Measurements from ENCODE around the gene RHCG.

The RHCG gene

DNA sequence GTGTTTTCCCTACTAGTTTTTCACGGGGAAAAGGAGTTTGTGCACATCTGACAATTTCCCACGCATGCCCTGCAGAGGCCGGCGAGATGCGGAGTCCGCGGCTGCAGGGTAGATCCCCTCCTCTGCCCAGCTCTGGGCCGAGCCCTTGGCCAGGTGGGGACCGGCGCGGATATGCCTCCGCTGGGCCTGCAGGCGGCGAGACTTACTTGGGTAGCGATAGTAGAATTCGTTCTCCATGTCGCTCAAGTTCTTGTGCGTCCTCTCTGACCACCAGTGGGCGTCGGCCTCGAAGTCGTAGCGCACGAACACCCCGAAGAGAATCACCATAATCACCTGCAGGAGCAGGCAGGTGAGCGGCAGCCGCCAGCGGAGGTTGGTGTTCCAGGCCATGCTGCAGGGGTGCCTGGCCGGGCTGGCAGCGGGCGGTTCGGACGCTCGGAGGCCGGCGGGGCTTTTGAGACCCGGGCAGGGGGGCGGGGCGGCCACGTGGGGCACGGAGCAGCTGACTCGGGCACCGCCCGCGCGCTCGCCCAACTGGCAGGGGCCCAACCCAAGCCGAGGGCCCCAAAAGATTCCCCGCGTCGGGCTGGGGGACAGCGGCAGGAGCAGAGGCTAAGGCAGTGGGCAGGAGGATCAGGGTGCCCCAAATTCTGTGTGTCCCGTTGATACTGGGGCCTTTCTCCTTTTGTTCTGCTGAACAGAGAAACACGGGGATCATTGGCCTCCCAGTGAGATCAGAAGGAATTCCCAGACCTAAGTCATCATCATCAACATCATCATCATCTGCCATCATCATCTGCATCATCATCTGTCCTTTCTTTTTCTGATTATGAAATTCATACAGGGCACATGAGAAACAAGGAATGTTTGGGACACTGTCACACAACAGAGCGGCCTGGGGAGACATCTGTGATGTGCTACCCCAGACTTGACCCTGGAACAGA lies at the start of gene RHCG:
TSS of gene RHCG (minus strand) at position 429 of the 944 bp plus-strand sequence. CDS start at position 390, 39 bp downstream.
- peak; percentile 5 for DNase-seq (ENCODE audit: low spot score)

DNA sequence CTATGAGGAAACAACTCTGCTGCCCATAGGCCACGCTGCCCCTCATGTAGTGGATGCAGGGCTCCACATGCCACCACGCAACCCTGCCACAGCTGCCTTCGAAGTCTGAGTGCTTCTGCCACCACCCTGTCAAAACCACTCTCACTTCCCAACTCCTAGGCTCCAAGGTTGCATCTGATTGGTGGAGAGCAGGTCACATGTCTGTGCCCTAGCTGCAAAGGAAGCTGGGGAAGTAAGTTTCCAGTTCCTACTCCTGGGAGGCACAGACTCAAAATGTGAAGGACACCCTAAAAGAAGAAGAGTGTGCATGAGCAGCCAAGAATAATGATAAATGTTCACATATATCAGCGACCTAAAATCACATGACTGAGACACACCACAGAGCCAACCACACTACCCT lies 47.0 kb upstream of the RHCG start:
- DNase-seq (ENCODE audit: low spot score) = no peak

DNA sequence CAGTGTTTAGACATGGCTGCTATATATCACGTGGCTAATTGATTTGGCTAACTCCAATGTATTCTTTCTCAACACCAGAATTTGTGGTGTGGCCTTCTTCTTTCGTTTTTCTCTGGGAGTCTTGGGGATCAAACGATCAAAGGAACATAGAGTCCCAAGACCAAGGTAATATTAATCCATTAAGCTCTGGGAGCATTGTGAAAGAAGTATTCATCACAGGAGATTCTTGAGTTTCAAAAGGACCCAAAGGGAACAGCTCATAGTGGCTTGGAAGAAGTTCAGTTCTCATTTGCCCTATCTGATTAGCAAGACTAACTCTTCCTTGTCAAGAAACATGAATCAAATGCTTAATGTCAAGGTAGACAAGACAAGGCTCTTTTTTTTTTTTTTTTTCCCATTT lies 46.0 kb upstream of the RHCG start:
- no peak for DNase-seq (ENCODE audit: low spot score)

DNA sequence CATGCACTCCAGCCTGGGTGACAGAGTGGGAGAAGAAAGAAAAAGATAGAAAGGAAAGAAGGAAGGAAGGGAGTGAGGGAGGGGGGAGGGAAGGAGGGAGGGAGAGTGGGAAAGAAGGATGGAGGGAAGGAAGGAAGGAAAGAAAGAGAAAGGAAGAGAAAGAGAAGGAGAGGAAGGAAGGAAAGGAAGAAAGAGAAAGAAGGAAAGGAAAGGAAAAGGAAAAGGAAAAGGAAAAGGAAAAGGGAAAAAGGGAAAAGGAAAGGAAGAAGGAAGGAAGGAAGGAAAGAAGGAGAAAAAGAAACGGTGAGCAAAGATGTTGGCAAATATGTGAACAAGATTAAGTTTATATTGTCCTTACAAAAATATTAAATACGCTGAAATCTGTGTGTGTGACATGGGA lies 42.6 kb upstream of the RHCG start:
- no peak for DNase-seq (ENCODE audit: low spot score)

DNA sequence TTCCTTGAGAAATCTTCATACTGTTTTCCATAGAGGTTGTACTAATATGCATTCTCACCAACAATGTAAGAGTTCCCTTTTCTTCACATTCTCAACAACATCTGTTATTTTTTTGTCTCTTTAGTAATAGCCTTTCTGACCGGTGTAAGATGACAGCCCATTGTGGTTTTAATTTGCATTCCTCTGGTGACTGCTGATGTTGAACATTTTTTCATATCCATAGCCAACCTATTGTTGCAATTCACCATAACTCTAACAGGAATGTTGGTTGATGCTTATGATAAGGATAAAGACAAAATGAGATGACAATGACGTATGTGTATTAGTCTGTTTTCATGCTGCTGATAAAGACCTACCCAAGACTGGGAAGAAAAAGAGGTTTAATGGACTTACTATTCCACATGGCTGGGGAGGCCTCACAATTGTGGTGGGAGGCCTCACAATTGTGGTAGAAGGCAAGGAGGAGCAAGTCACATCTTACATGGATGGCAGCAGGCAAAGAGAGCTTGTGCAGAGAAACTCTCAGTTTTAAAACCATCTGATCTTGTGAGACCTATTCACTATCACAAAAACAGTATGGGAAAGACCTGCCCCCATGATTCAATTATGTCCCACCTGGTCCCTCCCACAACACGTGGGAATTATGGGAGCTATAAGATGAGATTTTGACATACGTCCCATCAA lies 37.6 kb upstream of the RHCG start:
- no peak for DNase-seq (ENCODE audit: low spot score)

DNA sequence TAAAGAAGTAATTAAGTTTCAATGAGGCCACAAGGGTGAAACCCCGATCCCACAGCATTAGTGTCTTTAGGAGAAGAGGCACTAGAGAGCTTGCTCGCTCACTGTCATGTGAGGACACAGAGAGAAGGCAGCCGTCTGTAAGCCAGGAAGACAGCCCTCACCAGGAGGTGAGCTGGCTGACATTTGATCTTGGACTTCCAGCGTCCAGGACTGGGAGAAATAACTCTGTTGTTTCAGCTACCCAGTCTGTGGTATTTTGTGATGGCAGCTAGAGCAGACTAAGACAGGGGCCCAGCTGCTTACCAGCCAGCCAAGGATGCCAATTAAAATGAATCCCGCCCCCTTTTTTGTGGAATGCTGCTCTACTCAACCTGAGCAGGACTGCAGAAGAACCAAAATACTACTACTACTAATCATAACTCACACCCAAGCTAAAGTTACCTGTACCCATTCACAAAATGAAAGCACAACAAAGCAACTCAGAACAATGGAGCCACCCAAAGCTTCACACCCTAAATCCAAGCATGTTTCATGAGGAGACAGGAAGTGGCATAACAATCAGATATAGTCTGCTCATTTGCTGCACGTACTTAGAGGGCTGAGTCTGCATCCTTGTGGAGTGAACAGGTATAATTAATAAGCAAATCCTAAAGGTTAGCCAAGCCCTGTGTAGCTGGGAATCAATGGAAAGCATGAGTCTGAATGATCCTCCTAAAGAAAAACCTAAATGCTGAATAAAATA lies 35.6 kb upstream of the RHCG start:
- DNase-seq (ENCODE audit: low spot score) = no peak

DNA sequence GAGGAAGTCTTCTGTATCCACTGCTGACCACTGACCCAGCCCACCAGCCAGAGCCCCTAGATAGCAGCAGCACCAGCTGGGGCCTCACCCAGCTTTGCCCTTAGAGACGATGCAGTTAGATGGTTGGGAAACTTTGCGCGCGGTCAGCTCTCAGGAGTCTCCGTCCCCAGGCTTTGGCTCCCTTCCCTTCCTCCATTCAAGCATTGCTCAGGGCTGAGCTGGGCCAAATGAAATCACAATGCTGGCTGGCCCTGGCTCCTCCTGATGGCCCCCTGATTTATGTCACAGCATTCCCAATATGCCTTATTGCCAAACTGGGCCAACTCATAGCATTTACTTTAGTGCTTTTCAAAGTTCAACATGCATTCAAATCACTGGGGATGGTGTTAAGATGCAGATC lies 34.6 kb upstream of the RHCG start:
- DNase-seq (ENCODE audit: low spot score) = no peak

DNA sequence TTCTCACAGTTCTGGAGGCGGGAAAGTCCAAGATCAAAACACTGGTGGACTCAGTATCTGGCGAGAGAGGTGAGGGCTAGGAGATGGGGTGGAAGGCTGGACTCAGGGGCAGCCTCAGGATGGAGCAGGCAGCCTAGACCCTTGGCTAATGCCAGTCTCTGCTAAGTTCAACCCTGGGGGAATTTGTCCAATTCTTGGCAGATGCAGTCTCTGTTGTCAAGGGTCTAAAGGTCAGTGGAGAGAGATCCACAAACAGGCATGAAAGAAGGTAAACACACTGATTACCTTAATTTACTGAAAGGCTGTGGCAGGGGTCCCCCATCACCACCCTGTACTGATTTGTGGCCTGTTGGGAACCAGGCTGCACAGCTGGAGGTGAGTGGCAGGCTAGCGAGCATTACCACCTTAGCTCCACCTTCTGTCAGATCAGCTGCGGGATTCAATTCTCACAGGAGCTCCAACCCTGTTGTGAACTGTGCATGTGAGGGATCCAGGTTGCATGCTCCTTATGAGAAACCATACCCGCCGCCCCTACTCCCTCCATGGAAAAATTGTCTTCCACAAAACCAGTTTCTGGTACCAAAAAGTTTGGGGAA lies 32.5 kb upstream of the RHCG start:
- DNase-seq (ENCODE audit: low spot score) = no peak

DNA sequence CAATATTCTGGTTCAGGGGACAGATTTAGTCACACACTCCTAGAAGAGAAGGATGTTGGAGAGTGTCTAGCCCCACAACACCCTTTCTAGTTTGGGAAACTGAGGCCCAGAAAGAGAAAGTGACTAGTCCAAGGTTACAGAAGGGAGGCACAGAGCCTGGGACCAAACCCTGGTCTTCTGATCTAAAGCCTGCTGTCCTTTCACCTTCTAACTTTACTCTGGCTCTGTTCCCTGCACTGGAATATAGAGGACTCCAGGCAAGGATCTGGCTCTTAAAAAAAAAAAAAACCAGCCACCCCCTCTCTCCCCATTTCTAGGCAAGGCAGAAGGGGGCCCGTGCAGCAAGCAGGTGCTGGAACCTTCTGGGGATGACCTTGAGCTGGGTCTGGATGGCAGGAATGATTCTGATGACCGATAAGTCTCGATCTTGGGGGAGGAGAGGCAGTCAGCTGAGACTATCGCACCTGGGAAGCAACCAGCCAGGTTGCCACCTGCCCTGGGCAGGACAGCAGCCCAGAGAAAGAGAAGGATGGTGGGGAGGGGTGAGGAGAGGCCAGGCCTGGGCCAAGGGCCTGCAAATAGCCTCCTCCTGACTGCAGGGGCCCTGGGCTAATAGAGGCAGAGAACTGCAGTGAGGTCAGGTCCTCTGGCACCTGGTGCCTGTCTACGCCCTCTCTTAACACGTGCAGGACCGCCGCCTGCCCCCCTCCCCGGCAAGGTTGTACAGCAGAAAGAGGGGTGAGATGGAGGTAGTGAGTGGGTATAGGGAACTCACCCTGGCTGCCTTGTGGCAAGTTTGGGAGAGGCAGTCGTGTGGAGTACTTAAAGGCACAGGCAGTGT lies 30.4 kb upstream of the RHCG start:
- no peak for DNase-seq (ENCODE audit: low spot score)

DNA sequence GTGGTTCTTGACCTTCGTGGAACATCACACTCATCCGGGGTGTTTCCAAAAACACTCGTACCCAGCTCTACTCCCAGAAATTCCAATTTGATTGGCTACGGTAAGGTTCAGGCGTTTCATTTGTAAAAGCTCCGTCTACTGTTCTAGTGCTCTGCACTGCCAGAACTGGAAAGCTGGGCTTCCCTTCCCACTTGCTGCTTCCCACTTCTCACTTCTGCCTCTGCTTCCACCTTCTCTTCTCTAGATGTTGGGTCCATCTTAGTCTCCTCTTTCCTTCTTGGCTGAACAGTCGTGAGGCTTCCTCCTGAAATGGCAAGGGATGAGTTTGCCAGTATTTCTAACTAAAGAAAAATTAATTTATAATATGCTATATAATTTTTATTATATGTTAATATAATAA lies 29.8 kb upstream of the RHCG start:
- DNase-seq (ENCODE audit: low spot score) = no peak

DNA sequence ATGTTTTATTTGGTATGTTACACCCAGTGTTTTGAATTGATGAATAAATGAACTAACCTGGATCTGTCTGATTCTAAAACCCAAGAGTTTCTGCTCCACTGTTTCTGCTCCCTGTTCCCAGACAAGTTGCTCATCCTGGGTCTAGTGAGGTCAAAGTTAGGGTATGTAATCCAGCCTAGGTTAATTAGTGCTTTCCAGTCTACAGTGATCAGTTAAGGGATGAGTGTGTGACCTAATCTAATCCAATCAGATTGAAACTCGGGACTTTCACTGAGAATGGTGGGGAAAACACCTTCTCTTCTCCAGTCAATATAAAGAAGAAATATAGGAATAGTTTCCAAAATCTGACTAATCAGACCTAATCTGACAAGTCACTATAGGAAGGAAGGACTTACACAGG lies 27.8 kb upstream of the RHCG start:
- no peak for DNase-seq (ENCODE audit: low spot score)

DNA sequence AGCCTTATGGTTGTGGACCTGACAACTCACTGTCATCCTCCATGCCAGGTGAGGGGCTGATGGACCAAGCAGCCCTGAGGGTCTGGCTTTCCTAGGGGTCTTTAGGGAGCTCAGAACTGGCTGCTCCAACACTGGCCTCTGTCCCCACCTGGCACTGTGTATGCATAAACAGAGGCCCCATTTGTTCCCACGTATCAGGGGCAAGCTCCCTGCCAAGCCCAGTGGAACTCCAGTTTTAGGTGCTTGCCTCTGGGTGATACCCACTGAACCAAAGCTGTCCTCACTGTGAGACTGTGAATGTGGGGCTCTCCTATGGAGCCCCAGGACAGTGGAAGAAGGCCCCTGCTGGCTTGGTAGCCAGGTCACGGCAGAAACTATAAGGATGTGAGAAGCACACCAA lies 26.7 kb upstream of the RHCG start:
- DNase-seq (ENCODE audit: low spot score) = no peak

DNA sequence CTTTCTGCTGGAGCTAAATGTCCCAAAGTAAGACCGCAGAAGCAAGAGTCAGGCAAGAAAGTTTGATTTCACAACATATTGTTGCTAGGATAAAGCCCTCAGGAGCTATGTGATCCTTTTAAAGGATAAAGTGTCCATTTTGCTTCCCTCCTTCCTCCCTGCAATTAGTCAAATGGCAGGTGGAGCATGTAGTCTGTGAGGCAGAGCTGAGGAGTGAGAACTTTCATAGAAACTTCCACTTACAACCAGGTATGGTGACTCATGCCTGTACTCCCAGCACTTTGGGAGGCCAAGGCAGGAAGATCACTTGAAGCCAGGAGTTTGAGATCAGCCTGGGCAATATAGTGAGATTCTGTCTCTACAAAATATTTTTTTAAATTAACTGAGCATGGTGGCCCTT lies 25.2 kb upstream of the RHCG start:
- no peak for DNase-seq (ENCODE audit: low spot score)

DNA sequence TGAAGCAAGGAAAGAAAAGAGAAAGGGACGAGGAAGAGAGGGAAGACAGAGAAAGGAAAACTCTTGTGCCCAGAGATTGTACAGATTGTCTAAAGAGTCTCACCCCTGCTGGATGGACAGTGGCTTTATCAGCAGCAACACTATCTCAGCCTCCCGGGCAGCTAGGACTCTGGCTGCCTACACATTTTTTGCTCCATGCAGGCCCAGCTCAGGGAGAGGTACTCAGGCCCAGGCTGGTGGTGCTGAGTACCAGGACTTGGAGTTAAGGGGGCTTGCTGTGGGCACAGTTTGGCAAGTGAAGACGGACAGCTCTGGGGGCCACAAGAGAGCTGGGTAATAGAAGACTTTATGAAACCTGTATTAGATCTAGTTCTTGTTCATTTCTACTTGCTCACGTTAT lies 19.1 kb upstream of the RHCG start:
- no peak for DNase-seq (ENCODE audit: low spot score)

DNA sequence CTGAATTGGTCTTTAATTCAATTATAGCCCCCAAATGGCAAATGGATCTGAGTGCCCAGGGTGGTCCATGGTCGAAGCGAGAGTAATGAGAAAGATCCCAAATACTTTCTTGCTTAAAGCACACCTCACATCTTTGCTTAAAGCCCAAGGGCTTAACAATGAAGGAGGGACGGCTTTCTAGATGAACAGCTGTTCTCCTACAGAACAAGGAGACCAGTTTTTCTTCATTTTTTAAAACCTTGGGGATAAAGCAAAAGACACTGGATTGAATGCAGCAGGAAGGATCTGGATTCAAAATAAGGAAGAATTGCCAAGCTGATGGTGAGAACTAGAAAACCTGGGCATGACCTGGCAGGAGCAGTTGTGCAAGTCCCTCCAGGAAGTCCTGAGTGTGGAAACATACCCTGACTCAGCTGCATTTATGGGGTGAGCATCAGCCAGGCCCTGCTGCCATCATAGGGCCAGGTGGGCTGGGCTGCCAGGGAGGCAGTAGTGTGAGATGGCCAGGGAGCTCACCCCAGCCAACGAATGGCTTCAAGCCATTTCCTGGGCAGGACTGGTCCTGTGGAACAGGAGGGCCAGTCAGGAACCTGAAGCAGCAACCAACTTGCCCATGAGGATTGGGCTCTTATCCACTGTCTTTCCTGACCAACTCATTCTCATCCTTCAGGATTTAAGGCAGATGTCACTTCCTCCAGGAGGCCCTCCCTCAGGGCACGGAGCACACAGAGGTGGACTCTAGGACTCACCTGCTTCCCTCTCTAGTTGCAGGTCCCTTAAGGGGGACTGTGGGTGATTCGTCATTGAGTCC lies 18.4 kb upstream of the RHCG start:
- no peak for DNase-seq (ENCODE audit: low spot score)

DNA sequence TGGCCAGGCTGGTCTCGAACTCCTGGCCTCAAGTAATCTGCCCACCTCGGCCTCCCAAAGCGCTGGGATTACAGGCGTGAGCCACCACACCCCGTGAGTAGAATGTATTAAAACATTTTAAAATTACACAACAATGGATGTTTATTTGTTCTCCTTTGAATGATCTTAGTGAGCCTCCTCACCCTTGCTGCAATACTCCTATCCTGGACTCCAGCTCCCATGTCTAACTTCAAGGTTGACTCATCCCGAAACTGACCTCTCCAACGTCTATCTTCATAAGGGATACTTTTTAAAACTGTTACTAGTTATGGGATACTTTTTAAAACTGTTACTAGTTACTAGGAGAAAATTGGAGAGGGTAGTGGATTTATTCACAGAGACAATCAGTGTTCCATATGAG lies 17.8 kb upstream of the RHCG start:
- DNase-seq (ENCODE audit: low spot score) = no peak

DNA sequence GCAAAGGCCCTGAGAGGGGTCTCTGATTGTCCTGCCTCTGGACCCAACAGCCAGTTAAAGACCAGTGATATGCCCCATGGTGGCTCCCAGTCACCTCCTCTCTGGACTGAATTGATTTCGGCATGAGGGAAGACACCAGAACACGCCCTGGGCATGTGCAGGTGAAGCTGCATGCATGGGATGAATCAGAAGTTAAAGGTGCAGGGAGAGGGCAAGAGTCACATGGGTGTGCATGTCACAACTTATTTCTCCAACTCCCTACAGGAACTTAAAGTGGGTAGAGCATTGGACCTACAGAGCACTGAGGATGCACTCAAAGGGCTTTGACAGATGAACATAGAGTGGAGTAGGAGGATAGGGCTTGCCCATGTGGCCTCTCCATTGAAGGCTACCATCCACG lies 16.9 kb upstream of the RHCG start:
- DNase-seq (ENCODE audit: low spot score) = no peak

DNA sequence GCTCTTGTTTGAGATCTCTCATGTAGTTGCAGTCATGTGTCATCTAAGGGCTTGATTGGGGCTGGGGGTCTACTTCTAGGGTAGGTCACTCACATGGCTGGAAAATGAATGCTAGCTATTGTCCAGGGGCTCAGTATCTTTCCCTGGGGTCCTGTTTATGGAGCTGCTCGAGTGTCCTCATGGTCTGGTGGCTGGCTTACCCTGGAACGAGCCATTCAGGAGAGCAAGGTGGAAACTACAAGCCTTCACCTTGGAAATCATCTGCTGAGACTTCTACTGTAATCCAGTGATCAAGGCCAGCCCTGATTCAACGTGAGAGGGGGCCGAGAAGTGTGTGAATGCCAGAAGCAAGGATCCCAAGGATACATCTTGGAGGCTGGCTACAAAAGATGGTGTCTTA lies 16.2 kb upstream of the RHCG start:
- DNase-seq (ENCODE audit: low spot score) = no peak

DNA sequence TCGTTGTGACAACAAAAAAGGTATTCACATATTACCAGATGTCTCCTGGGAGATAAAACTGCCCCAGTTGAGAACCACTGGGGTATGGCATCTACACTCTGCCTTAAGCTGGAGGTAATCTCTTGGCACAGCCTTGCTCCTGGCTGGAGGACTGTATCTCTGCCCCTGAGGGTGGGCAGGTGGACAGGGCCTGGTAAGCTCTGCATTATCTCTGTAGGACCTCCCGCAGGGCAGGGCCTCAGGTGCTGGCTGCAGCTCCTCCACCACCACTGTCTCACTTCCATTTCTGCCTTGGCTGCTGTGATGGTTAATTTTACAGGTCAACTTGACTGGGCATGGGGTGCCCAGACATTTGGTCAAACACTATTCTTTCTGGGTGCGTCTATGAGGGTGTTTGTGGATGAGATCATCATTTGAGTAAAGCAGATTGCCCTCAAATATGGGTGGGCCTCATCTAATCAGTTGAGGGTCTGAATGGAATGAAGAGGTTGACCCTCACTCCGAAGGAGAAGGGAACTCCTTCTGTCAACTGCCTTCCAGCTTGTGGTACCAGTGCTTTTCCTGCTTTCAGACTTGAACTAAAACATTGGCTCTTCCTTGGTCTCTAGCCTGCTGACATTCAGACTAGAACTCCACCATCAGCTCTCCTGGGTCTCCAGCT lies 9.8 kb upstream of the RHCG start:
- DNase-seq (ENCODE audit: low spot score) = no peak

DNA sequence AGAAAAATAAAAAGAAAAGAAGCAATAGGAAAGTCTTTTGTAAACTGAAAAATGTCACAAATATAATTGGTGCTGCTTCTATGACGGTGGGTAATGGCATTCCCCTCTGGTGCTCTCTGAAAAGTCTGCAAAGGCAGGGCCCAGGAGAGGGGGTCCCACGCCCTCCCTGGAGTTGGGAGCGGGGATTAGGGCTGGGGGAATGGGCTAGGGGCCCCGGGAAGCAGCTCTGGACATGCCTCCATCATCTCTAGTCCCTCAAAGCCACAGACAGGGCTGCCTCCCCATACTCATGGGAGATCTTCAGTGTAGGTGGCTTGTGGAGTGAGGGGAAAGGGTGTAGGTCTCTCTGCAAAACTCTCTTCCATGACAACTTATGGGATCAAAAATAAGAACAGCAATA lies 7.8 kb upstream of the RHCG start:
- no peak for DNase-seq (ENCODE audit: low spot score)

Data from globus pallidus (tissue), 1 donor.